GM23248 (cell line): ENCODE data around the gene U2AF1L4.
"Not testable (repeated sequence)": the region's sequence is repeated elsewhere in the genome, so short reads cannot be mapped to it uniquely, and the experiment has no call there.

ENCODE experiments used
- EZH2 ChIP-seq: fragments of 200-600 bp; sonication (generic); IDR thresholded peaks from 2 replicates; pipeline ENCODE4 v1.6.1; 2018; ENCODE audit warnings: antibody characterized with exemption, mild to moderate bottlenecking; ENCODE audit not compliant: insufficient read depth, poor library complexity, severe bottlenecking
- EZH2phosphoT487 ChIP-seq: fragments of 200-600 bp; sonication (generic); IDR thresholded peaks from 2 replicates; pipeline ENCODE4 v1.6.1; 2018; ENCODE audit warnings: antibody characterized with exemption, moderate library complexity, mild to moderate bottlenecking, low read depth; ENCODE audit not compliant: insufficient read depth

GRCh38 chr19:35724132-35724531, 21.1 kb downstream of the U2AF1L4 start:
- TF ChIP-seq EZH2, EZH2phosphoT487: not testable (repeated sequence)
